K562 (cell line): ENCODE measurements around the gene ST6GALNAC2.
"Not testable (repeated sequence)": the region's sequence is repeated elsewhere in the genome, so short reads cannot be mapped to it uniquely, and the experiment has no call there.

ENCODE experiments used
- EZH2 ChIP-seq: IDR thresholded peaks from 2 replicates; pipeline ENCODE4 v1.6.1; 2012; ENCODE audit warnings: low read depth, mild to moderate bottlenecking, inconsistent platforms, low read length, borderline replicate concordance
- KDM2B ChIP-seq: fragments of 250-450 bp; sonication (Bioruptor Pico); IDR thresholded peaks from 2 replicates; pipeline ENCODE4 v1.8.0; 2021; ENCODE audit warnings: mild to moderate bottlenecking, moderate library complexity
- NR1H2 ChIP-seq: sonication (generic); formaldehyde crosslinking; IDR thresholded peaks from 2 replicates; pipeline ENCODE4 v1.4.0; 2020; ENCODE audit warnings: mild to moderate bottlenecking, missing genetic modification reagents
- PHF20 ChIP-seq: fragments of 450-650 bp; IDR thresholded peaks from 2 replicates; pipeline ENCODE4 v1.6.1; 2018; ENCODE audit not compliant: partially characterized antibody
- POLR2A ChIP-seq: fragments of 450-650 bp; conservative IDR thresholded peaks from 2 replicates; pipeline ENCODE4 v1.6.1; 2016
- RAD51 ChIP-seq: fragments of 450-650 bp; IDR thresholded peaks from 2 replicates; pipeline ENCODE4 v1.7.1; 2016; ENCODE audit warnings: low read depth, mild to moderate bottlenecking, borderline replicate concordance
- RNF2 ChIP-seq: sonication (generic); IDR thresholded peaks from 2 replicates; pipeline ENCODE4 v1.6.1; 2016
- SIRT6 ChIP-seq: IDR thresholded peaks from one replicate; pipeline ENCODE4 v1.6.1; 2012; ENCODE audit warnings: low read depth, mild to moderate bottlenecking, control low read depth, inconsistent platforms, low read length, moderate library complexity
- TFAP4 ChIP-seq: sonication (generic); formaldehyde crosslinking; IDR thresholded peaks from 2 replicates; pipeline ENCODE4 v1.8.0; 2022; ENCODE audit warnings: missing genetic modification reagents, mild to moderate bottlenecking, moderate library complexity, borderline replicate concordance
- TF ChIP-seq, protein P1 (sequence below): fragments of 450-650 bp; IDR thresholded peaks from 2 replicates; pipeline ENCODE4 v1.6.1; 2017; ENCODE audit warnings: mild to moderate bottlenecking, moderate library complexity

DNA sequence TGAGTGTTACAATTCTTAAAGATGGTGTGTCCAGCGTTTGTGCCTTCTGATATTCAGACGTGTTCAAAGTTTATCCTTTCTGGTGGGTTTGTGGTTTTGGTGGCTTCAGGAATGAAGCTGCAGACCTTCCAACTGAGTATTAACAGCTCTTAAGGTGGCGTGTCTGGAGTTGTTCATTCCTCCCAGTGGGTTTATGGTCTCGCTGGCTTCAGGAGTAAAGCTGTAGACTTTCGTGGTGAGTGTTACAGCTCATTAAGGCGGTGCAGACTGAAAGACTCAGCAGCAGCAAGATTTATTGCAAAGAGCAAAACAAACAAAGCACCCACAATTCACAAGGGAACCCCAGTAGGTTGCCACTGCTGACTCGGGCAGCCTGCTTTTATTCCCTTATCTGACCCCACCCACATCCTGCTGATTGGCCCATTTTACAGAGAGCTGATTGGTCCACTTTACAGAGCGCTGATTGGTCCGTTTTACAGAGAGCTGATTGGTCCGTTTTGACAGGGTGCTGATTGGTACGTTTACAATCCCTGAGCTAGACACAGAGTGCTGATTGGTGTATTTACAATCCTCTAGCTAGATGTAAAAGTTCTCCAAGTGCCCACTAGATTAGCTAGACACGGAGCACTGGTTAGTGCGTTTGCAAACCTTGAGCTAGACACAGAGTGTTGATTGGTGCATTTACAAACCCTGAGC, 28.6 kb upstream of the ST6GALNAC2 start:
- TF ChIP-seq TFAP4 (CRISPR knock-in tag); SIRT6; KDM2B; RAD51; POLR2A; EZH2; NR1H2; RNF2; PHF20: not testable (repeated sequence)
- TF ChIP-seq, protein P1, sequence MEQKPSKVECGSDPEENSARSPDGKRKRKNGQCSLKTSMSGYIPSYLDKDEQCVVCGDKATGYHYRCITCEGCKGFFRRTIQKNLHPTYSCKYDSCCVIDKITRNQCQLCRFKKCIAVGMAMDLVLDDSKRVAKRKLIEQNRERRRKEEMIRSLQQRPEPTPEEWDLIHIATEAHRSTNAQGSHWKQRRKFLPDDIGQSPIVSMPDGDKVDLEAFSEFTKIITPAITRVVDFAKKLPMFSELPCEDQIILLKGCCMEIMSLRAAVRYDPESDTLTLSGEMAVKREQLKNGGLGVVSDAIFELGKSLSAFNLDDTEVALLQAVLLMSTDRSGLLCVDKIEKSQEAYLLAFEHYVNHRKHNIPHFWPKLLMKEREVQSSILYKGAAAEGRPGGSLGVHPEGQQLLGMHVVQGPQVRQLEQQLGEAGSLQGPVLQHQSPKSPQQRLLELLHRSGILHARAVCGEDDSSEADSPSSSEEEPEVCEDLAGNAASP: not testable (repeated sequence)
